ENCODE measurements around the gene STRBP.

GRCh38 chr9:123225995-123226394 lies 42.4 kb downstream of the STRBP start:
- TF ChIP-seq EZH2 (IDR thresholded peaks at IDR 0.05; ENCODE audit: low read depth): no peak
- TF ChIP-seq CTCF (conservative IDR thresholded peaks at IDR 0.05): no peak

Measured in PC-9 (cell line).